HG02943 (cell line): ENCODE data around the gene SMIM1.
"Not testable (repeated sequence)": the region's sequence is repeated elsewhere in the genome, so short reads cannot be mapped to it uniquely, and the experiment has no call there.

Experiments used
- ATAC-seq: cut with Tn5 transposase; IDR thresholded peaks from one replicate; pipeline ENCODE4 v1.9.1; 2021; ENCODE audit warnings: mild to moderate bottlenecking, low read depth, moderate library complexity; ENCODE audit not compliant: unreplicated experiment

The SMIM1 gene

GRCh38 chr1:3772715-3773571 lies at the start of gene SMIM1:
Gene SMIM1, plus strand, starts transcription at chr1:3772749. Its CDS starts 2,625 bp downstream, at chr1:3775374.
- peak; percentile 16 for ATAC-seq

GRCh38 chr1:3722846-3723245 lies 49.7 kb upstream of the SMIM1 start:
- ATAC-seq = no peak

GRCh38 chr1:3724416-3725030 lies 48.0 kb upstream of the SMIM1 start:
- ATAC-seq = not testable (repeated sequence)

GRCh38 chr1:3725366-3725765 lies 47.2 kb upstream of the SMIM1 start:
- no peak for ATAC-seq

GRCh38 chr1:3727042-3727824 lies 45.3 kb upstream of the SMIM1 start:
- ATAC-seq = no peak

- ATAC-seq = no peak
Observed at GRCh38 chr1:3727825-3728776, 44.4 kb upstream of the SMIM1 start.

GRCh38 chr1:3729594-3730542 lies 42.7 kb upstream of the SMIM1 start:
- no peak for ATAC-seq

- no peak for ATAC-seq
Observed at GRCh38 chr1:3730543-3731247, 41.9 kb upstream of the SMIM1 start.

GRCh38 chr1:3731583-3732433 lies 40.7 kb upstream of the SMIM1 start:
- no peak for ATAC-seq

GRCh38 chr1:3732434-3733093 lies 40.0 kb upstream of the SMIM1 start:
- no peak for ATAC-seq

GRCh38 chr1:3733094-3733882 lies 39.3 kb upstream of the SMIM1 start:
- no peak for ATAC-seq

- ATAC-seq = no peak
Observed at GRCh38 chr1:3733883-3734589, 38.5 kb upstream of the SMIM1 start.

GRCh38 chr1:3734602-3735001 lies 37.9 kb upstream of the SMIM1 start:
- no peak for ATAC-seq

- no peak for ATAC-seq
Observed at GRCh38 chr1:3735027-3735681, 37.4 kb upstream of the SMIM1 start.

GRCh38 chr1:3735688-3736087 lies 36.9 kb upstream of the SMIM1 start:
- no peak for ATAC-seq
